Naive thymus-derived CD8-positive, alpha-beta T cell (primary cell): ENCODE results near the gene ZNF835. TPM values are rescaled to one million over a fixed set of nuclear protein-coding genes. Genes with fewer than 3 reads are reported as not detected.
A peak's percentile ranks its signal among the peaks of the same experiment; 100 is the strongest.
"Not testable (repeated sequence)": the region's sequence is repeated elsewhere in the genome, so short reads cannot be mapped to it uniquely, and the experiment has no call there.

ENCODE experiments used
- ATAC-seq, 2 donors: fragments of 150-1000 bp; cut with Tn5 transposase in 1 of 2; sonication (Bioruptor Pico), chemical (Tn5 transposase) in 1 of 2; 1 replicate in 1 of 2; 2 replicates in 1 of 2; pipeline ENCODE4 v1.10.0; 2021; ENCODE audit warnings: mild to moderate bottlenecking in 2 of 2, moderate library complexity in 2 of 2
- POLR2A ChIA-PET: fragments of 350-600 bp; sonication (Branson Sonifier 250); formaldehyde crosslinking; loops from one replicate; lab custom pipeline; 2021; ENCODE audit warnings: antibody characterized with exemption; lab: Charles Lee
- DNase-seq, 10 donors: peaks; one replicate each; pipeline versions ENCODE4 v3.0.0 to v3.0.0-alpha.2; 2020 to 2022
- H3K27ac Mint-ChIP-seq, 10 donors: one replicate each; pipeline ENCODE4 v1.8.0; 2020 to 2022; ENCODE audit warnings: mild to moderate bottlenecking in 10 of 10, mixed read lengths in 10 of 10, moderate library complexity in 4 of 10, inconsistent platforms in 1 of 10
- H3K27me3 Mint-ChIP-seq, 5 donors: one replicate each; pipeline ENCODE4 v1.8.0; 2021 to 2022; ENCODE audit warnings: mixed read lengths in 5 of 5
- H3K36me3 Mint-ChIP-seq, 3 donors: one replicate each; pipeline ENCODE4 v1.8.0; 2020 to 2022; ENCODE audit warnings: mixed read lengths in 3 of 3, mild to moderate bottlenecking in 2 of 3, inconsistent platforms in 1 of 3
- H3K4me1 Mint-ChIP-seq, 4 donors: one replicate each; pipeline ENCODE4 v1.8.0; 2021 to 2022; ENCODE audit warnings: mixed read lengths in 4 of 4
- H3K4me3 Mint-ChIP-seq, 10 donors: one replicate each; pipeline ENCODE4 v1.8.0; 2020 to 2022; ENCODE audit warnings: mild to moderate bottlenecking in 10 of 10, mixed read lengths in 10 of 10, moderate library complexity in 6 of 10, inconsistent platforms in 1 of 10
- H3K9me3 Mint-ChIP-seq, 9 donors: one replicate each; pipeline ENCODE4 v1.8.0; 2020 to 2022; ENCODE audit warnings: mixed read lengths in 9 of 9, mild to moderate bottlenecking in 3 of 9, inconsistent platforms in 1 of 9, moderate library complexity in 1 of 9
- polyA plus RNA-seq, 3 donors: library from polyadenylated mRNA; unstranded; fragments of 300-500 nt; fragmentation: Illumina TruSeq; gene quantifications; one replicate each; pipeline ENCODE4 v1.2.3, GENCODE V29; 2021
- total RNA-seq, 8 experiments: library from RNA in 2 of 8; stranded (reverse) in 2 of 8; gene quantifications; one replicate each; pipeline ENCODE4 v1.2.3 and lab custom pipeline; 2021 to 2026

Gene ZNF835
- total and polyA plus RNA-seq, 5 experiments from 2014 or later = 0.23 to 7.3 (median 6.8) TPM

- no peaks in the 10 kb centered on the region for H3K27me3 Mint-ChIP-seq
- H3K4me1 Mint-ChIP-seq = no peaks in the 10 kb centered on the region
- H3K4me3 Mint-ChIP-seq = no peak overlapping the region
- DNase-seq (no peak), ATAC-seq (no peak)
- POLR2A ChIA-PET = no interaction called here
- peaks cover 18 to 70% (median 35%) of the 10 kb centered on the region in 9 donors for H3K9me3 Mint-ChIP-seq
- H3K36me3 Mint-ChIP-seq = peaks cover 20 to 37% (median 26%) of the 10 kb centered on the region in 3 donors
- no peak overlapping the region for H3K27ac Mint-ChIP-seq
Observed at GRCh38 chr19:56687031-56687430, 15.5 kb upstream of the ZNF835 start.

GRCh38 chr19:56683116-56683515 lies 11.6 kb upstream of the ZNF835 start:
- peaks cover 12 to 46% (median 22%) of the 10 kb centered on the region in 3 donors for H3K36me3 Mint-ChIP-seq
- H3K4me3 Mint-ChIP-seq = no peak overlapping the region
- no peaks in the 10 kb centered on the region for H3K4me1 Mint-ChIP-seq
- POLR2A ChIA-PET = no interaction called here
- H3K27ac Mint-ChIP-seq = no peak overlapping the region
- no peak for ATAC-seq
- no peaks in the 10 kb centered on the region for H3K27me3 Mint-ChIP-seq
- peaks cover 14 to 82% (median 35%) of the 10 kb centered on the region in 9 donors for H3K9me3 Mint-ChIP-seq
- DNase-seq = no peak

- peaks cover 9 to 86% (median 28%) of the 10 kb centered on the region in 9 donors for H3K9me3 Mint-ChIP-seq
- POLR2A ChIA-PET = no interaction called here
- no peak for ATAC-seq
Observed at GRCh38 chr19:56681702-56682101, 10.1 kb upstream of the ZNF835 start.

GRCh38 chr19:56678205-56678604 lies 6.6 kb upstream of the ZNF835 start:
- no peak for DNase-seq
- no peak for ATAC-seq
- Mint-ChIP-seq H3K36me3 (peaks cover 0 to 33% (median 16%) of the 10 kb centered on the region in 3 donors), H3K27me3 (no peaks in the 10 kb centered on the region), H3K9me3 (peaks cover 0 to 80% (median 20%) of the 10 kb centered on the region in 9 donors), H3K4me3 (no peak overlapping the region), H3K27ac (no peak overlapping the region), H3K4me1 (no peaks in the 10 kb centered on the region)
- POLR2A ChIA-PET = no interaction called here

More at GRCh38 chr19:56681702-56682101, 10.1 kb upstream of the ZNF835 start:
- no peaks in the 10 kb centered on the region for H3K27me3 Mint-ChIP-seq
- H3K4me3 Mint-ChIP-seq = no peak overlapping the region
- H3K27ac Mint-ChIP-seq = no peak overlapping the region
- no peak for DNase-seq
- H3K4me1 Mint-ChIP-seq = no peaks in the 10 kb centered on the region
- peaks cover 16 to 47% (median 18%) of the 10 kb centered on the region in 3 donors for H3K36me3 Mint-ChIP-seq

GRCh38 chr19:56672610-56673009 lies 1.1 kb upstream of the ZNF835 start:
- POLR2A ChIA-PET = interaction anchor here (0.9 to 1.2 kb wide), 4 partner anchors 269 to 942 kb away, joined by 3 read pairs; partner anchors contain the start of genes ZNF134, ZNF582 and ZNF583
- not testable (repeated sequence) for H3K27ac Mint-ChIP-seq, DNase-seq, ATAC-seq
- H3K9me3 Mint-ChIP-seq = peaks cover 0 to 62% (median 28%) of the 10 kb centered on the region in 9 donors
- H3K36me3 Mint-ChIP-seq = peaks cover 6 to 31% (median 12%) of the 10 kb centered on the region in 3 donors
- peak overlapping the region in 6 of 10 donors; percentile 24 to 50 (median 47) for H3K4me3 Mint-ChIP-seq
- H3K27me3 Mint-ChIP-seq = peaks cover 0 to 15% (median 2%) of the 10 kb centered on the region in 5 donors
- H3K4me1 Mint-ChIP-seq = peaks cover 9 to 14% (median 12%) of the 10 kb centered on the region in 4 donors

- peak; percentile 64 to 76 for ATAC-seq
- Mint-ChIP-seq H3K36me3 (peaks cover 4 to 26% (median 6%) of the 10 kb centered on the region in 3 donors), H3K4me3 (peak overlapping the region; percentile 80 to 95 (median 92)), H3K27me3 (peaks cover 0 to 15% (median 2%) of the 10 kb centered on the region in 5 donors), H3K4me1 (peaks cover 9 to 14% (median 12%) of the 10 kb centered on the region in 4 donors), H3K9me3 (peaks cover 0 to 63% (median 21%) of the 10 kb centered on the region in 9 donors), H3K27ac (peak overlapping the region in 9 of 10 donors; percentile 53 to 96 (median 89))
- DNase-seq = no peak
- POLR2A ChIA-PET = interaction anchor here (0.5 to 1.1 kb wide), 3 partner anchors 48 to 506 kb away, joined by 3 to 4 read pairs (median 3); partner anchors contain the start of gene ZSCAN5A
Observed at GRCh38 chr19:56670961-56671612, 470 bp downstream of the ZNF835 start.

- Mint-ChIP-seq H3K36me3 (peaks cover 6 to 28% (median 8%) of the 10 kb centered on the region in 3 donors), H3K4me3 (peak overlapping the region; percentile 80 to 95 (median 92)), H3K27ac (peak overlapping the region in 6 of 10 donors; percentile 40 to 89 (median 62)), H3K4me1 (peaks cover 9 to 14% (median 12%) of the 10 kb centered on the region in 4 donors), H3K27me3 (peaks cover 0 to 15% (median 2%) of the 10 kb centered on the region in 5 donors), H3K9me3 (peaks cover 0 to 69% (median 21%) of the 10 kb centered on the region in 9 donors)
- DNase-seq (no peak), ATAC-seq (no peak)
- POLR2A ChIA-PET = no interaction called here
Observed at GRCh38 chr19:56670401-56670960, 1.1 kb downstream of the ZNF835 start.

GRCh38 chr19:56668676-56669075 lies 2.9 kb downstream of the ZNF835 start:
- Mint-ChIP-seq H3K9me3 (peaks cover 0 to 74% (median 21%) of the 10 kb centered on the region in 9 donors), H3K4me1 (peaks cover 9 to 14% (median 12%) of the 10 kb centered on the region in 4 donors), H3K4me3 (peak overlapping the region in 4 of 10 donors; percentile 5 to 50 (median 37)), H3K27ac (peak overlapping the region in 2 of 10 donors; percentile 44 to 53), H3K36me3 (peaks cover 10 to 25% (median 13%) of the 10 kb centered on the region in 3 donors), H3K27me3 (peaks cover 0 to 15% (median 2%) of the 10 kb centered on the region in 5 donors)
- DNase-seq = no peak
- no peak for ATAC-seq
- POLR2A ChIA-PET = no interaction called here

- Mint-ChIP-seq H3K4me1 (peaks cover 9 to 14% (median 12%) of the 10 kb centered on the region in 4 donors), H3K4me3 (no peak overlapping the region), H3K27me3 (peaks cover 0 to 15% (median 2%) of the 10 kb centered on the region in 5 donors), H3K36me3 (peaks cover 10 to 28% (median 13%) of the 10 kb centered on the region in 3 donors), H3K9me3 (peaks cover 0 to 79% (median 22%) of the 10 kb centered on the region in 9 donors), H3K27ac (peak overlapping the region in 1 of 10 donors; percentile 12)
- no peak for DNase-seq
- POLR2A ChIA-PET = no interaction called here
- no peak for ATAC-seq
Observed at GRCh38 chr19:56667311-56667870, 4.2 kb downstream of the ZNF835 start.

GRCh38 chr19:56664511-56664910 lies 7.0 kb downstream of the ZNF835 start:
- no peak for ATAC-seq
- peaks cover 10 to 21% (median 14%) of the 10 kb centered on the region in 3 donors for H3K36me3 Mint-ChIP-seq
- peaks cover 0 to 2% (median 0%) of the 10 kb centered on the region in 4 donors for H3K4me1 Mint-ChIP-seq
- H3K4me3 Mint-ChIP-seq = no peak overlapping the region
- no peak overlapping the region for H3K27ac Mint-ChIP-seq
- peaks cover 0 to 4% (median 0%) of the 10 kb centered on the region in 5 donors for H3K27me3 Mint-ChIP-seq
- POLR2A ChIA-PET = no interaction called here
- DNase-seq = no peak
- H3K9me3 Mint-ChIP-seq = peaks cover 0 to 88% (median 23%) of the 10 kb centered on the region in 9 donors

GRCh38 chr19:56663931-56664500 lies 7.5 kb downstream of the ZNF835 start:
- POLR2A ChIA-PET = no interaction called here
- H3K27ac Mint-ChIP-seq = no peak overlapping the region
- H3K27me3 Mint-ChIP-seq = peaks cover 0 to 1% (median 0%) of the 10 kb centered on the region in 5 donors
- H3K36me3 Mint-ChIP-seq = peaks cover 14 to 24% (median 14%) of the 10 kb centered on the region in 3 donors
- DNase-seq = no peak
- peaks cover 0 to 90% (median 28%) of the 10 kb centered on the region in 9 donors for H3K9me3 Mint-ChIP-seq
- H3K4me3 Mint-ChIP-seq = no peak overlapping the region
- ATAC-seq = no peak
- peaks cover 0 to 2% (median 0%) of the 10 kb centered on the region in 4 donors for H3K4me1 Mint-ChIP-seq

- Mint-ChIP-seq H3K27ac (no peak overlapping the region), H3K4me1 (no peaks in the 10 kb centered on the region), H3K36me3 (peaks cover 9 to 27% (median 19%) of the 10 kb centered on the region in 3 donors), H3K27me3 (no peaks in the 10 kb centered on the region), H3K4me3 (no peak overlapping the region), H3K9me3 (peaks cover 0 to 83% (median 23%) of the 10 kb centered on the region in 9 donors)
- ATAC-seq (no peak), DNase-seq (no peak)
- POLR2A ChIA-PET = interaction anchor here (1.1 kb wide), 1 partner anchor 11 kb away, joined by 4 read pairs; the partner anchor contains the start of gene ZNF835
Observed at GRCh38 chr19:56661248-56661647, 10.3 kb downstream of the ZNF835 start.
